ENCODE data around the gene OR2T33. TPM values are rescaled to one million over a fixed set of nuclear protein-coding genes. Genes with fewer than 3 reads are reported as not detected.
"Not testable (repeated sequence)": the region's sequence is repeated elsewhere in the genome, so short reads cannot be mapped to it uniquely, and the experiment has no call there.

Gene OR2T33, protein sequence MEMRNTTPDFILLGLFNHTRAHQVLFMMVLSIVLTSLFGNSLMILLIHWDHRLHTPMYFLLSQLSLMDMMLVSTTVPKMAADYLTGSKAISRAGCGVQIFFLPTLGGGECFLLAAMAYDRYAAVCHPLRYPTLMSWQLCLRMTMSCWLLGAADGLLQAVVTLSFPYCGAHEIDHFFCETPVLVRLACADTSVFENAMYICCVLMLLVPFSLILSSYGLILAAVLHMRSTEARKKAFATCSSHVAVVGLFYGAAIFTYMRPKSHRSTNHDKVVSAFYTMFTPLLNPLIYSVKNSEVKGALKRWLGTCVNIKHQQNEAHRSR
- not detected in 2 replicates for total RNA-seq

DNA sequence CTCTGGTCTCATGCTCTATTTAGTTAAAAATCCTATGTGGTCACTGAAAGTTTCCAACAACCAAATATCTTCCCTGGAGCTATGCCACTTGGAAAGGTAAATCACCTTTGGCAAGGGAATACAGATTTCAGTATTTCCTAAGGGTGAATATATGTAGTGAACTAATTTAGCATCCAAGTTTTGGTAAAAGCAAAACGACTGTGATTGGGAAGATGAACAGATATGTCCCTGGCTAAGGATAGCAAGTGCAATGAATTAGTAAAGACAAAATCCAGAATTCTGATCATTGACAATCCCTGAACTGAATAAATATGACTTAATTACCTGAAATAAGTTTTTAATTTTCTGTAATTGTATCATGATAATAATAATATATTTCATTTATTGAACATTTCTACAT is at the start of gene OR2T33:
Gene OR2T33 (minus strand): TSS at position 101 of the 400 bp plus-strand sequence. CDS start 4,162 bp downstream, outside the sequence.
- intact Hi-C loops (cut with micrococcal nuclease), result no loop called here

DNA sequence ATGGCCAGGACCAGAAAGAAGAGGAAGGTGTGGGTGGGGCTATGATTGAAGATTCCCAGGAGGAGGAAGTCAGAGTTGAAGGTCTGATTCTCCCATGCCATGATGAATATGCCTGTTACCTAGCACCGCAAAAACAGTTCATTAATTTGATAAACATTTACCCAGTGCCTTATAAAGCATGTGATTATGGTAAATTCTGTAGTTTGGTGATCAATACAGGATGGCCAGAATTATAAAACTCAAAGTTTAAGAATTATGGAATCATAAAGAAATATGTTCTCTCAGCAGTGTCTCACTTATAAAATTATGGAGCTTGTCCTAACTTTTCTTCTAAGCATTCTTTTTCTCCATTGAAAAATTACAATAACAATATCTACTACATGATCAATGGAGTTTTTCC is 46.7 kb upstream of the OR2T33 start, which contains the start of gene OR2M7:
Gene OR2M7 (minus strand): TSS at position 101 of the 400 bp plus-strand sequence. CDS start 0 bp downstream, at position 101.
- intact Hi-C loops (cut with micrococcal nuclease), result no loop called here

DNA sequence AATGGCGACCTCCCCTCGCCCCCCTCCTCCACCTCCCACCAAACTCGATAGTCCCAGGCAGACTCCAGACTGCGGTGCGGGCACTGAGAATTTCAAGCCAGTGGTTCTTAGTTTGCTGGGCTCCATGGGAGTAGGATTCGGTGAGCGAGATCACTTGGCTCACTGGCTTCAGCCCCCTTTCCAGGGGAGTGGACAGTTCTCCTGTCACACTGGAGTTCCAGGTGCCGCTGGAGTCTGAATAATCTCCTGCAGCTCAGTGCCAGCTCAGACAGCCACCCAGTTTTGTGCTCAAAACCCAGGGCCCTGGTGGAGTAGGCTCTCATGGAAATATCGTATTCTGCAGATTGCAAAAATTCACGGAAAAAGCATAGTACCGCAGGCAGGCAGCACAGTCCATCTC is 39.0 kb upstream of the OR2T33 start:
- intact Hi-C loops (cut with micrococcal nuclease), result no loop called here

DNA sequence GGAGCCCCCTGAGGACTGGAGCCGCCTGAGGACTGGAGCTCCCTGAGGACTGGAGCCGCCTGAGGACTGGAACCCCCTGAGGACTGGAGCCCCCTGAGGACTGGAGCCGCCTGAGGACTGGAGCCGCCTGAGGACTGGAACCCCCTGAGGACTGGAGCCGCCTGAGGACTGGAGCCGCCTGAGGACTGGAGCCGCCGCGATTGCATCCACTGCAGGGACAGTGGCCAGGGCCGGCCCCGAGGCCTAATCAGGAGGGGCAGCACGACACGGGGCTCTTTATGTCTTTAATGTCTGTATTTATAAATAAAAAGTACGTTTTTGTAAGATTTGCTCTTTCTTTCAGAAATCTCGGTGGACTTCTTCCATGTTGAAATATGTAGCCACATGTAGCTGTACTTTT is 29.0 kb upstream of the OR2T33 start:
- intact Hi-C loops (cut with micrococcal nuclease), result not testable (repeated sequence)

DNA sequence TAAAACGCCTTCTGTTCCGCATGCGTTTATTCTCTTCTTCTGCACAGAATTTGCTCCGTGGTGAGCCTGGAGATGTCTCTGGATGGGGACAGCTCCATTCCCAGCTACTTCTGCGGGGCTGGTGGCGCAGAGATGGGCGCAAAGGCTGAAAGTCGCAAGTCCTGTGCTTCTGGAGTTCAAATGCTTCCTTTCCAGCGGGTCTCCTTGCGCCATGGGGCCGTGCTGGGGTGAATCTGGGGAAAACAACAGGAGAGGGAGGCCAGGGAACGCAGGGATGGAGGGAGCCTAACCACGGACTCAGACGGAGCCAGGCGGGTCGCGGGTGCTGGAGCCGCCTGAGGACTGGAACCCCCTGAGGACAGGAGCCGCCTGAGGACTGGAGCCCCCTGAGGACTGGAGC is 28.3 kb upstream of the OR2T33 start:
- intact Hi-C loops (cut with micrococcal nuclease), result no loop called here

DNA sequence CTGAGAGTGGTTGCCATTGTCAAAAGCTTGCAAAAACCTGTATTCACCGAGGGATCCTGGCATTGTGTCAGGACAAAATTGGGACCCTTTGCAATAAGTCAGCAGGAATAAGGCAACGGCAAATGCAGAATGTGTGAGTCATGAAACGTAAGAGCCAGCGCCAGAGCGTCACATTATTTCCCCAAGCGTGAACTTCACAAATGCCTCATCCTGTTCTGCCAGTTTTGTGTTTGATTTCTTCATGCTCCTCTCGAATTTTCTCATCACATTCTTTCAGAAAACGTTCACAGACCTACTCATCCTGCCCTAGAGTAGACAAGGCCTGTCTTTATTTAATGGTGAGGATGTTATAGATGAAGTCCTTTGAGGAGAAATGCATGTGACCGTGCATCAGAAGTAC is 27.9 kb upstream of the OR2T33 start:
- intact Hi-C loops (cut with micrococcal nuclease), result not testable (repeated sequence)

DNA sequence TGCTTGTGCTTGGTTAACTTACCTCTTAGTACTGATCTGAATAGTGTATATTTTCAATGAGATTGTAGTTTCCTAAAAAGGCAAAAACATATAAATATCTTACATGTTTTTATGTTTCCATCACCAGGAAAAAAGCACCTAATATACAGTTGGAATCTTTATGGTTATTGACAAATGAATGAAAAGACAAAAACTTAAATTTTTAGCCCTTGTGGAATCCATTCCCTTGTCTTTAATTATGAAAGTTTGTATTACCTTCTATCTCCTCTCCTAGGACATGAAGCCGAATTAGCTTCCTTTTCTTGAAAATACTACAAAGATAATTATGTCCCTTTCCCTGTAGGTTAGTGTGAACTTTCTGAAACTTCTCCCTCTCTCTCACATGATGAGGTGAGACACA is 25.5 kb upstream of the OR2T33 start, which contains the start of gene OR2T12:
Gene OR2T12 (minus strand): TSS at position 101 of the 400 bp plus-strand sequence. CDS start 7,846 bp downstream, outside the sequence.
- intact Hi-C loops (cut with micrococcal nuclease), result no loop called here

DNA sequence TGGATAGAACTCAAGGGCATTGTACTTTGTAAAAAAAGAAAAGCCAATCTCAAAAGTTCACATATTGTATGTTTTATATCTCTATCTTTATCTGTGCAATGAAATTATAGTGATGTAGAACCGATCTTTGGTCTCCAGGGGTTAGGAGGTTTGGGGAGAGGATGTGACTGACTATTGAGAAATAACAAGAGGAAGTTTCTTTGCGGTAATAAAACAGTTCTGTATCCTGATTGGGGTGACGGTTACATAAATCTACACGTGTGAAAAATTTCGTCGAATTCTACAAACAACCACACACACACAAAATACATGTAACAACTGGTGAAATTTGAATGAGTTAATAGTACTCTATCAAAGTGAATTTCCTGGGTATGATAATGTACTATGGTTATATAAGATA is 10.6 kb upstream of the OR2T33 start:
- intact Hi-C loops (cut with micrococcal nuclease), result no loop called here

DNA sequence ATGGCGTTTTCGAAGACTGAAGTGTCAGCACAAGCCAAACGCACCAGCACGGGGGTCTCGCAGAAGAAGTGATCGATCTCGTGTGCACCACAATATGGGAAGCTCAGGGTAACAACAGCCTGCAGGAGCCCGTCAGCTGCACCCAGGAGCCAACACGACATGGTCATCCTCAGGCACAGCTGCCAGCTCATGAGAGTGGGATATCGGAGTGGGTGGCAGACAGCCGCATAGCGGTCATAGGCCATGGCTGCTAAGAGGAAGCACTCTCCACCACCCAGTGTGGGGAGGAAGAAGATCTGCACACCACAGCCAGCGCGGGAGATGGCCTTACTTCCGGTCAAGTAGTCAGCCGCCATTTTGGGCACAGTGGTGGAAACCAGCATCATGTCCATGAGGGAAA is 4.6 kb downstream of the OR2T33 start:
- intact Hi-C loops (cut with micrococcal nuclease), result not testable (repeated sequence)

DNA sequence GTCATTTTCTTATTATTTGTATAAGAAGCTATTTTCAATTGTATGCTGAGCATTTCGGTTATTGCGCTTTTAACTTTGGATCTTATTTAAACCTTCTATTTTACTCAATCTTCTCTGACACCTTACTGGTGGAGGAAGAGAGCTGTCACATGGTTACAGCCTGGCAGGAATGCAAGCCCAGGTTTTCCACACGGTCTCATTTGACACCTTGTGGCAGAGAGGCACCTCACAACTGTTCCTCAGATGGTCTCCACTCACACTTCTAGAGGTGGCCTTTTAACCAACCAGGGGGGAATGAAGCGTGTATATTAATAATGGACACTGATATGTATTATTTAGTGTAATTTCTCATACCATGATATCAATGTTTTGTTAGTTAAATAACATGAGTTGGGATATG is 9.6 kb downstream of the OR2T33 start:
- intact Hi-C loops (cut with micrococcal nuclease), result no loop called here

DNA sequence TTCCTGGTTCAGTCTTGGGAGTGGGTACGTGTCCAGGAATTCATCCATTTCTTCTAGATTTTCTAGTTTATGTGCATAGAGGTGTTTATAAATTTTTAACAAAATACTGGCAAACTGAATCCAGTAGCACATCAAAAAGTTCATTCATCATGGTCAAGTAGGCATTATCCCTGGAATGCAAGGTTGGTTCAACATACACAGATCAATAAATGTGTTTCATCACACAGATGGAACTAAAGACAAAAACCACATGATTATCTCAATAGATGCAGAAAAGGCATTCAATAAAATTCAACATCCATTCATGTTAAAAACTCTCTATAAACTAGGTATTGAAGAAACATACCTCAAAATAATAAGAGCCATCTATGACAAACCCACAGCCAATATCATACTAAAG is 18.5 kb downstream of the OR2T33 start:
- intact Hi-C loops (cut with micrococcal nuclease), result not testable (repeated sequence)

DNA sequence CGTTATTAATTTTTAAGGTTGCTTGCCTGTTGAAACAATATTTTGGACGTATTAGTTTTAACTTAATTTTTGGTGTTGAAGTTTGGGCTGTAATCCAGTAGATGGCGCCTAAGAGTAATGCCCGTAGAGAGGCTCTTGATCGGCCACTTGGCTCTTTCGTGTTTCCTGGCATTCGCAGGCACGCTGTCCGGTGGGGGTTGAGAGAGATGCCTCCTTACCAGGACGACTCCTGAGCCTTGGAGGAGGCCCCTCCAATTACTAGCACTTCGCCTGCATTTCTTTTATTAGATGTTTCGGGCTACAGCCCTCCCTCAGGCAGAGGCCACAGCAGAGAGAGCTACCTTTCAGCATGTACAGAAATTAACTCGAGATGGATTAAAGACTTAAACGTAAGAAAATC is 34.6 kb downstream of the OR2T33 start:
- intact Hi-C loops (cut with micrococcal nuclease), result loop anchor here (10.0 kb wide), 1 partner anchor 442 kb away; no protein-coding TSS in a partner anchor

DNA sequence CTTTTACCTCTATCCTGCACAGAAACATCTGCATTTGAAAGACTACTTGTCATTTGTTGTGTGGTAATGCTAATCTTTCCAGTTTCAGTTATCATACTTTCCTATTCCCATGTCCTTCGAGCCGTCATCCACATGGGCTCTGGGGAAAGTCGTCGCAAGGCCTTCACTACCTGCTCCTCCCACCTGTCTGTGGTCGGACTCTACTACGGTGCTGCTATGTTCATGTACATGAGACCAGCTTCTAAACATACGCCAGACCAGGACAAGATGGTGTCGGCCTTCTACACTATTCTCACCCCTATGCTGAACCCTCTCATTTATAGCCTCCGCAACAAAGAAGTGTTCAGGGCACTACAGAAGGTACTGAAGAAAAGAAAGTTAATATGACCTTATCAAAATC is 38.3 kb downstream of the OR2T33 start:
- intact Hi-C loops (cut with micrococcal nuclease), result no loop called here

DNA sequence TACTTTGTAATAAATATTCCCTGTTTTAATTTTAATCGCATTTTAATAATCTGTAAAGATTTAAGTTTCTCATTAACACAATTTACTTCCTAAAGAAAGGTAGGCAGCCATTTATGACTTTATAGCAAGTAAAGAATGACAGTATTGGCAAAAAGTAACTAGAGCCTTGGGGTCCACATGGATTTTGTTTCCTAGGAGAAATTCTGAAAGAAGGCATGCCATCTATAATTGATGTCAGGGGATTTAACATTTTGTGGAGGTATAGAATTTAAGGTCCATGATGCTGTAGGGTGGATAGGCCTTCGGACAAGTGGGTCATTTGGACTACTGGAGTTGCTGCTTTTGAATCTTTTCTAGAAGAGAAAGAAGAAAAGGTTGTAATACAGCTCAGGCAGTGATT is 46.7 kb downstream of the OR2T33 start, which contains the start of gene OR2M4:
Gene OR2M4 (plus strand): TSS at position 301 of the 400 bp plus-strand sequence. CDS start 7,512 bp downstream, outside the sequence.
- intact Hi-C loops (cut with micrococcal nuclease), result no loop called here

DNA sequence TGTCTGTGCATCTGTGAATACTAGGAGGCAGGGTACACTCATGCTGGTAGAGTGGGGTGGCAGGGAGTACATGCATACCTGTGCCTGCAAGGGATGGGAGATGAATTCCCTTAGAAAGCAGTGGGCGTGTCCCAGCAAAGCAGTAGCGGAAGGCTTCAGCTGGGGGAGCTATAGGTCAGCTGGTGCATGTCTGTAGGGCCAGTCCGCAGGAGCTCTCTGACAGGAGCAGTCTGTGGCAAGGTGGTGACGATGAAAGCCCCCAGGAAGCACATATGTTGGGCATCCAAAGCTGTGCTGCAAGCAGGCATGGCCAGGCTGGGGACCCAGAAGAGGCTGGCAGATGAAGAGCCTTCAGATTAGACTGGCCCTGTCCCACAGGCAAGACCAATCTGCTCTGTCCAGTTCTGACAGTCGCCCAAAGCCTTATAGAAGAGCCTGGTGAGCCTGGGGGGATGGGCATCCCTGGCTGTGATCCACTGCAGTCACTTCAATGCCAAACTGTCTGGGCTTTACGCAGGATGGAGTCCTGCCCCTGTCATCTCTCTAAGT is 48.3 kb downstream of the OR2T33 start:
- intact Hi-C loops (cut with micrococcal nuclease), result no loop called here

DNA sequence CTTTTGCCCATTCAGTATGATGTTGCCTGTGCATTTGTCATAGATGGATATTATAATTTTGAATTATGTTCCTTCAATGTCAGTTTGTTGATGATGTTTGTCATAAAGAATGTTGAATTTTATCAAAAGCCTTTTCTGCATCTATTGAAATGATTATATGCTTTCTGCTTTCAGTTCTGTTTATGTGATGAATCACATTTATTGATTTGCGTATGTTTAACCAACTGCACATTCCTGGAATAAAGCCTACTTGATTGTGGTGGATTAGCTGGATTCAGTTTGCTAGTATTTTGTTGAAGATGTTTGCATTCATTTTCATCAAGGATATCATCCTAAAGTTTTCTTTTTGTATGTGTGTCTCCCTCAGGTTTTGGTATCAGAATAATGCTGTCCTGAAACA is 52.2 kb downstream of the OR2T33 start:
- intact Hi-C loops (cut with micrococcal nuclease), result no loop called here

Other genes with a start within 250 kb of the OR2T33 start
- gene OR2L2, start 247.9 kb downstream of the OR2T33 start, total RNA-seq, result 0.07 and 0.10 TPM in 2 replicates
- not detected in 2 replicates for gene OR2L3, start 231.1 kb downstream of the OR2T33 start, total RNA-seq
- gene OR2L13, start 182.8 kb downstream of the OR2T33 start, total RNA-seq, result not detected in 2 replicates
- not detected in 2 replicates for gene OR2M5, start 132.8 kb downstream of the OR2T33 start, total RNA-seq
- not detected in 2 replicates for gene OR2M2, start 103.2 kb downstream of the OR2T33 start, total RNA-seq
- not detected in 2 replicates for gene OR2M3, start 80.7 kb downstream of the OR2T33 start, total RNA-seq
- not detected in 2 replicates for gene OR2M4, start 46.6 kb downstream of the OR2T33 start, total RNA-seq
- not detected in 2 replicates for gene OR2T12, start 25.4 kb upstream of the OR2T33 start, total RNA-seq
- gene OR2M7, start 46.6 kb upstream of the OR2T33 start, total RNA-seq, result not detected in 2 replicates
- not detected in 2 replicates for gene OR14C36, start 70.8 kb upstream of the OR2T33 start, total RNA-seq
- not detected in 2 replicates for gene OR2T4, start 83.7 kb upstream of the OR2T33 start, total RNA-seq
- gene OR2T6, start 97.8 kb upstream of the OR2T33 start, total RNA-seq, result not detected in 2 replicates
- not detected in 2 replicates for gene OR2T1, start 125.1 kb upstream of the OR2T33 start, total RNA-seq
- gene OR2T2, start 167.7 kb upstream of the OR2T33 start, total RNA-seq, result not detected in 2 replicates
- not detected in 2 replicates for gene OR2T3, start 195.4 kb upstream of the OR2T33 start, total RNA-seq
- not detected in 2 replicates for gene OR2T5, start 210.6 kb upstream of the OR2T33 start, total RNA-seq
- not detected in 2 replicates for gene OR2G6, start 230.1 kb upstream of the OR2T33 start, total RNA-seq

Measured in T-helper 1 cell treated with Interleukin-12 subunit alpha and Interleukin-12 subunit beta and Interleukin-4 antibody, amounts not matched to agents 30 ng/mL and 1 ng/mL, for 36 hours (primary cell).